Fibroblast of lung (primary cell): ENCODE results near the gene NOXO1.

Experiments
- EZH2 ChIP-seq: IDR thresholded peaks from 2 replicates; pipeline ENCODE4 v1.5.1; 2012; ENCODE audit warnings: low read length, control low read depth, mild to moderate bottlenecking; ENCODE audit errors: missing control alignments
- TF ChIP-seq, protein P1 (sequence below), 2 donors: IDR thresholded peaks in 1 of 2; conservative IDR thresholded peaks in 1 of 2; 1 replicate in 1 of 2; 2 replicates in 1 of 2; pipeline ENCODE4 v1.5.1; 2011 to 2012; ENCODE audit warnings: low read length in 2 of 2, control low read depth in 1 of 2, inconsistent platforms in 1 of 2, low read depth in 1 of 2, mild to moderate bottlenecking in 1 of 2

- TF ChIP-seq, protein P1, sequence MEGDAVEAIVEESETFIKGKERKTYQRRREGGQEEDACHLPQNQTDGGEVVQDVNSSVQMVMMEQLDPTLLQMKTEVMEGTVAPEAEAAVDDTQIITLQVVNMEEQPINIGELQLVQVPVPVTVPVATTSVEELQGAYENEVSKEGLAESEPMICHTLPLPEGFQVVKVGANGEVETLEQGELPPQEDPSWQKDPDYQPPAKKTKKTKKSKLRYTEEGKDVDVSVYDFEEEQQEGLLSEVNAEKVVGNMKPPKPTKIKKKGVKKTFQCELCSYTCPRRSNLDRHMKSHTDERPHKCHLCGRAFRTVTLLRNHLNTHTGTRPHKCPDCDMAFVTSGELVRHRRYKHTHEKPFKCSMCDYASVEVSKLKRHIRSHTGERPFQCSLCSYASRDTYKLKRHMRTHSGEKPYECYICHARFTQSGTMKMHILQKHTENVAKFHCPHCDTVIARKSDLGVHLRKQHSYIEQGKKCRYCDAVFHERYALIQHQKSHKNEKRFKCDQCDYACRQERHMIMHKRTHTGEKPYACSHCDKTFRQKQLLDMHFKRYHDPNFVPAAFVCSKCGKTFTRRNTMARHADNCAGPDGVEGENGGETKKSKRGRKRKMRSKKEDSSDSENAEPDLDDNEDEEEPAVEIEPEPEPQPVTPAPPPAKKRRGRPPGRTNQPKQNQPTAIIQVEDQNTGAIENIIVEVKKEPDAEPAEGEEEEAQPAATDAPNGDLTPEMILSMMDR (conservative IDR thresholded peaks at IDR 0.05 in 1 of 2, IDR thresholded peaks at IDR 0.05 in 1 of 2; ENCODE audit: low read depth in 1 of 2, low read length in 2 of 2) = no peak
- TF ChIP-seq EZH2 = no peak
Observed at GRCh38 chr16:2022723-2023091, 41.4 kb upstream of the NOXO1 start.
